ENCODE measurements around the gene POLD3. TPM values are rescaled to one million over a fixed set of nuclear protein-coding genes. Genes with fewer than 3 reads are reported as not detected.

The POLD3 gene
- total RNA-seq, 1 donor from 2014 or later, result 11.9 TPM

GRCh38 chr11:74663315-74663714 is 70.9 kb downstream of the POLD3 start:
- H3K36me3 ChIP-seq (ENCODE audit: control insufficient read depth, insufficient read depth, low read length), result no peaks in the 10 kb centered on the region
- no peak overlapping the region for H3K4me3 ChIP-seq (ENCODE audit: low read depth, low read length)
- TF ChIP-seq CTCF (IDR thresholded peaks at IDR 0.05; ENCODE audit: insufficient read depth, low read length, poor library complexity, severe bottlenecking), result no peak
- H3K27me3 ChIP-seq (ENCODE audit: control insufficient read depth, insufficient read depth, low read length), result no peaks in the 10 kb centered on the region
- DNase-seq (ENCODE audit: low read depth), result no peak

DNA sequence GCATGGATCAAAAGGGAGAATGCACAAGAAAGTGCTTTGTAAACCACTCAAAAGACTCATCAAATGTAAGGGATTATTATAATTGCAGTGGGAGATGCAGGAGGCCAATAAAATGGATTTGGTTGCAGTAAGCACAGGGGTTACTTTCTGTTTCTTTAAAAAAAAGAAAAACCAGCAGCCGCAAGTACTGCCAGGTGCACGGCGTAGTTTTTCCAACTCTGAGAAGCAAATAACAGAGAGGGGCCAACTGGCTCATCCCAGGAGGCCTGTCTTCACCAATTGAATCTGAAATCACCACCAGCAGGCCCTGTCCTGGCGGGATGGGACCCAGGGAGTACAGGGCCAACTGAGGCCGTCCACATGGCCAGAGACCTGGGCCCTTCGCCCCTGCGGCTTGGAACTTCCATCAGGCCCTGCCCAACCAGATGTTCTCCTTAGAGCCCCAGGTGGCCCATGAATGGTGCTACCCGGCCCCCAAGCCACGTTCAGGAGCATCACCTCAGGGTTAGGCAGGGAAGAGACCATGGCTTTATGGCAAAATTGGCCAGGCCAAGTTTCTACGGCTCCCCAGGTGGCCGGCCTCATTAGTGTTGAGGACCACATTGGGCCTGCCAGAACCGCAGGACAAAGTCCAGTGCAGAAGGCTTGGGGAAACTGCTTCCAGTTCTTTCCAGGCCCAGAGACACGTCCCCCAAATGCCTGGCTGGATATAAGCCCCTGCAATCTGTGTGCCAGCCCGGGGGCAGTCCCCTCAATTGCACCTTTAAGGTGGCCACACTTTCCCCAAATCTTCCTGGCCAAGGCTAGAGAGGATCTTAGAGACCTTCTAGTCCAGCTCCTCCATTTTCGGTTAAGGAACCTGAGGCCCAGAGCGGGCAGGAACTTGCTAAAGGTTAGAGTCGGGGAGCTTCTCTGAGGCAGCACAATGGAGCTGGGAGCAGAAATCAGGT is 77.1 kb downstream of the POLD3 start:
- no peaks in the 10 kb centered on the region for H3K27me3 ChIP-seq (ENCODE audit: control insufficient read depth, insufficient read depth, low read length)
- no peak overlapping the region for H3K4me3 ChIP-seq (ENCODE audit: low read depth, low read length)
- TF ChIP-seq CTCF (IDR thresholded peaks at IDR 0.05; ENCODE audit: insufficient read depth, low read length, poor library complexity, severe bottlenecking), result no peak
- H3K36me3 ChIP-seq (ENCODE audit: control insufficient read depth, insufficient read depth, low read length), result no peaks in the 10 kb centered on the region
- DNase-seq (ENCODE audit: low read depth), result no peak

DNA sequence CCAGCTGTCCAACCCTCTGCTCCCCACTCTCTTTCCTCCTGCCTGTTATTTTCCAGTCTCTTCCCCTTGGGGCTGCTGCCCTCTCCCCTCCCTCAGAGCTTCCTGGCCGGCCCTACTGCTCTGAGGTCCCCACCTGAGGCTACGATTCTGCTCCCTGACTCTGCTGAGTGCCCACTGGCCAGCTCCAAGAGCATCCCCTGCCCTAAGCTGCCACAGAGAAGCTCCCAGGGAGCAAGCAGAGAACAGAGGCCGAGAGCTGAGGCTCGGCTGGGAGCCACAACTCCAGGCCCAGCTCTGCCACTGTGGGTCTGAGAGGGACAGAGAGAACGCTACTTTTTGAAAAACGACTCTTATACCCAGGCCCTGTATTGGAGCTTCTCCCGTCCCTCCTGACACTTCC is 77.8 kb downstream of the POLD3 start:
- DNase-seq (ENCODE audit: low read depth), result no peak
- H3K4me3 ChIP-seq (ENCODE audit: low read depth, low read length), result no peak overlapping the region
- no peaks in the 10 kb centered on the region for H3K36me3 ChIP-seq (ENCODE audit: control insufficient read depth, insufficient read depth, low read length)
- TF ChIP-seq CTCF (IDR thresholded peaks at IDR 0.05; ENCODE audit: insufficient read depth, low read length, poor library complexity, severe bottlenecking), result no peak
- no peaks in the 10 kb centered on the region for H3K27me3 ChIP-seq (ENCODE audit: control insufficient read depth, insufficient read depth, low read length)

DNA sequence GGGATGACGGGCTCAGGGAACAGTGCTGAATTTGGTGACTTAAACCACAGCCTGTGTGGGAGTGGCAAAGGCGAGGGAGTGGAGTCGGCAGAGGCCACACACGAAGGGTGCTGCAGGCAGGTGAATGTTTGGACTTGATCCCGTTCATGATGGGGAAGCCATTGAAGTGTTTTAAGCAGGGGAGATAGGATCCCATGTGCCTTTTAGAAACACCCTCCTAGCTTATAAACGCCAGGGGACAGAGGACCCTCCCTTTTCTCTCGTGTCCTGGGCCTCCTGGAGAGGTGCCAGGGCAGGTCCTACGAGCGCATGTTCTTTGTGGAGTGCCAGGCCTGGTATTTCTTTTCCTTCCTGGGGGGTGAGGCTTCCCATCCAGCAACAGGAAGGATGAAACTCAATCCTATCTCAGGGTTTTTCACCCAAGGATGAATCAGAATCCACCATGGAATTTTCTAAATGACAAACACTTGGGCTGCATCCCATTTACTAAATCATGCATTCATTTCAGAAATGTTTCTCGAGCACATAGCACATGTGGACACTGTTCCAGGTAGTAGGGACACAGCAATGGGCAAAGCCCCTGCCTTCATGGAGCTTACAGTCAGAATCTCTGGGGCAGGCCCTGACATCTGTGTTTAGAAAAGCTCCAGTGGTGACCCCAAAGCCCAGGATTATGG is 79.3 kb downstream of the POLD3 start:
- no peak for TF ChIP-seq CTCF (IDR thresholded peaks at IDR 0.05; ENCODE audit: insufficient read depth, low read length, poor library complexity, severe bottlenecking)
- no peak overlapping the region for H3K4me3 ChIP-seq (ENCODE audit: low read depth, low read length)
- H3K27me3 ChIP-seq (ENCODE audit: control insufficient read depth, insufficient read depth, low read length), result no peaks in the 10 kb centered on the region
- no peak for DNase-seq (ENCODE audit: low read depth)
- no peaks in the 10 kb centered on the region for H3K36me3 ChIP-seq (ENCODE audit: control insufficient read depth, insufficient read depth, low read length)

DNA sequence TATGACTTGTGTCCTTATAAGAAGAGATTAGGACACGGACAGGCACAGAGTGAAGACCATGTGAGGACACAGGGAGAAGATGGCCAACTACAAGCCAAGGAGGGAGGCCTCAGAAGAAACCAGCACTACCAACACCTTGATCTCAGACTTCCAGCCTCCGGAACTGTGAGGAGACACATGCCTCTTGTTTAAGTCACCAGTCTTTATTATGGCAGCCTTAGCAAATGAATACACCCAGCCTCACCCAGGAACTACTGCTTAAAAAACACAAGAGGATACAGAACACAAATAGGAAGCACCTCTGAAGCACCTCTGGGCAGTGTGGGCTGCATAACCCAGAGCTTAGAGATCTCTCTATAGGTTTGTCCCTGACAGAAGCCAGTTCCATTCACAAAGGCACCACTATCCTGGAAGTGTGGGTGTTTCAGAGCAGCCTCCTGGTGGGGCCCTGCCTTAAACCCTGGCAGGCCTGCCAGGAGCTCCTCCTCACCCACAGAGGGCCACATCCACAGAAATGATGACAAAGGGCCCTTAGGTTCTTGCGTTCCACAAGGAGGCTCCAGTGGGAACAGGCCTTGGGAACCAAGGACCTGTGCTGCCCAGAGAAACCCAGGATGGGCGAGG is 80.1 kb downstream of the POLD3 start:
- no peak for TF ChIP-seq CTCF (IDR thresholded peaks at IDR 0.05; ENCODE audit: insufficient read depth, low read length, poor library complexity, severe bottlenecking)
- DNase-seq (ENCODE audit: low read depth), result no peak
- Histone ChIP-seq H3K27me3 (ENCODE audit: control insufficient read depth, insufficient read depth, low read length) (no peaks in the 10 kb centered on the region), H3K36me3 (ENCODE audit: control insufficient read depth, insufficient read depth, low read length) (no peaks in the 10 kb centered on the region), H3K4me3 (ENCODE audit: low read depth, low read length) (no peak overlapping the region)
